Small intestine (tissue), 7 donors: Measurements from ENCODE around the gene RCCD1. TPM values are rescaled to one million over a fixed set of nuclear protein-coding genes. Genes with fewer than 3 reads are reported as not detected.
"Not testable (repeated sequence)": the region's sequence is repeated elsewhere in the genome, so short reads cannot be mapped to it uniquely, and the experiment has no call there.

Experiments
- DNase-seq, 2 donors: peaks; one replicate each; pipeline versions ENCODE4 v3.0.0 to v3.0.0-alpha.2; 2013
- FAIRE-seq: peaks from 2 replicates; lab custom pipeline; 2012; peaks lifted over from hg19 to GRCh38; lab: Jason Lieb, UNC
- H3K27ac ChIP-seq, 3 donors: one replicate each; pipeline ENCODE4 v1.5.1; 2013; ENCODE audit warnings: low read length in 2 of 3, mild to moderate bottlenecking in 2 of 3, control low read depth in 1 of 3, inconsistent platforms in 1 of 3, low read depth in 1 of 3, moderate library complexity in 1 of 3
- H3K27me3 ChIP-seq, 3 donors: one replicate each; pipeline ENCODE4 v1.6.1; 2013; ENCODE audit warnings: low read length in 3 of 3, inconsistent platforms in 1 of 3; ENCODE audit not compliant: control insufficient read depth in 3 of 3, insufficient read depth in 3 of 3
- H3K36me3 ChIP-seq, 3 donors: one replicate each; pipeline ENCODE4 v1.6.1; 2013; ENCODE audit warnings: low read length in 3 of 3, inconsistent platforms in 1 of 3, low read depth in 1 of 3, mild to moderate bottlenecking in 1 of 3, moderate library complexity in 1 of 3; ENCODE audit not compliant: control insufficient read depth in 3 of 3, insufficient read depth in 2 of 3
- H3K4me1 ChIP-seq, 3 donors: one replicate each; pipeline ENCODE4 v1.6.1; 2013; ENCODE audit warnings: low read length in 2 of 3, inconsistent platforms in 1 of 3, low read depth in 1 of 3, mild to moderate bottlenecking in 1 of 3, moderate library complexity in 1 of 3; ENCODE audit not compliant: control insufficient read depth in 3 of 3, insufficient read depth in 2 of 3
- H3K4me3 ChIP-seq, 3 donors: one replicate each; pipeline ENCODE4 v1.5.1; 2013; ENCODE audit warnings: low read length in 3 of 3, control low read depth in 1 of 3, inconsistent platforms in 1 of 3, low read depth in 1 of 3, mild to moderate bottlenecking in 1 of 3, moderate library complexity in 1 of 3
- H3K9me3 ChIP-seq, 2 donors: one replicate each; pipeline ENCODE4 v1.6.1; 2013; ENCODE audit warnings: low read depth in 1 of 2, low read length in 1 of 2; ENCODE audit not compliant: control insufficient read depth in 2 of 2, insufficient read depth in 1 of 2
- WGBS, 3 donors: extraction: QIAGEN DNeasy Blood & Tissue Kit; methylation state at CpG; one replicate each; pipeline ENCODE4 v1.1.7; 2013; 5-methylcytosine and 5-hydroxymethylcytosine counted together
- polyA plus RNA-seq, 4 donors: library from polyadenylated mRNA; stranded (reverse) in 3 of 4; unstranded in 1 of 4; fragments of 200-250 nt in 3 of 4; fragments of 120-200 nt in 1 of 4; gene quantifications; one replicate each; pipeline versions ENCODE4 v1.2.1 to v1.2.3, GENCODE V29; 2013
- donor health status: healthy with polysubstance abuse.
- donor health status: control.
- donor health status: control.
- donor health status: Bipolar disorder and iron deficiency.
- donor health status: healthy.

The RCCD1 gene
- polyA plus RNA-seq, 4 donors, result 4.9 to 20.9 (median 9.7) TPM

DNA sequence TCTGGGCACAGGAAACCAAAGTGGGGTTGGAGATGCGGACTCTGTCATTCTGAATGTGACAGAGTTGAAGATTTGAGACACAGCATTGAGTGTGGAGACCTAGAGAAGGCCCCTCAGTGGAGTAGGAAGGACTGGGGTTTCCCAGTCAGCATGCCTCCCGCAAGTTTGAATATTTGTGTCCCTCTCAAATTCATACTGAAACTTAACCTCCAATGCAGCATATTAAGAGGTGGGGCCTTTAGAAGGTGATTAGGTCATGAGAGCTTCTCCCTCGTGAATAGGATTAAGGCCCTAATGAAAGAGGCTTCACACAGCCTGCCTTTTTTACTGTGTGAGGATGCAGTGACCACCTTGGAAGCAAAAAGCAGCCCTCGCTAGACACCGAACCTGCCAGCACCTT, 30.3 kb upstream of the RCCD1 start:
- DNase-seq (no peak), FAIRE-seq (no peak)
- no peak overlapping the region for H3K4me3 ChIP-seq
- no peak overlapping the region for H3K27ac ChIP-seq
- no peaks in the 10 kb centered on the region for H3K27me3 ChIP-seq
- no peaks in the 10 kb centered on the region for H3K9me3 ChIP-seq
- WGBS, 3 donors, result 68 to 80% (median 74%) methylated on average over 5 of the region's 5 CpGs
- peaks cover 4 to 19% (median 7%) of the 10 kb centered on the region in 3 donors for H3K36me3 ChIP-seq
- no peaks in the 10 kb centered on the region for H3K4me1 ChIP-seq

DNA sequence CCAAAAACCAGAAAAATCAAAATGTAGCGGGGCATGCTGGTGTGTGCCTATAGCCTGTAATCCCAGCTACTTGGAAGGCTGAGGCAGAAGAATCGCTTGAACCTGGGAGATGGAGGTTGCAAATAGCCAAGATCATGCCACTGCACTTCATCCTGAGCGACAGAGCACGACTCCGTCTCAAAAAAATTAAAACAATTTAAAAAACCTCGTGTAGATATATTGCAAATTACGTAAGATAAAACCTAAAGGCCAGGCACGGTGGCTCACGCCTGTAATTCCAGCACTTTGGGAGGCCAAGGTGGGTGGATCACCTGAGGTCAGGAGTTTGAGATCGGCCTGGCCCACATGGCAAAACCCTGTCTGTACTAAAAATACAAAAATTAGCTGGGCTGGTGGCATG, 27.9 kb upstream of the RCCD1 start:
- WGBS, 3 donors, result 93% methylated on average over 10 of the region's 10 CpGs
- H3K4me3 ChIP-seq, DNase-seq, H3K27me3 ChIP-seq, H3K36me3 ChIP-seq, H3K9me3 ChIP-seq, FAIRE-seq, H3K27ac ChIP-seq: not testable (repeated sequence)
- peaks cover 0 to 13% (median 6%) of the 10 kb centered on the region in 3 donors for H3K4me1 ChIP-seq

DNA sequence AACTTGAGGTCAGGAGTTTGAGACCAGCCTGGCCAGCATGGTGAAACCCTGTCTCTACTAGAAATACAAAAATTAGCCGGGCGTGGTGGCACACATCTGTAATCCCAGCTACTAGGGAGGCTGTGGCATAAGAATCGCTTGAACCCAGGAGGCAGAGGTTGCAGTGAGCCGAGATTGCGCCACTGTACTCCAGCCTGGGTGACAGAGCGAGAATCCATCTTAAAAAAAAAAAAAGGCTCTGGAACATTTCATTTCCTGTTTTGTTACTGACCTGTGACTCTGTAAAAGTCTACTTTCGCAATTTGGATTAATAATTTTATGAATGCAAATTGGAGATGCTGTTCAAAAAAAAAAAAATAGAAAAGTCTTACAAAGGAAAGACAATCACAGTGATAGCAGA, 26.6 kb upstream of the RCCD1 start:
- H3K36me3 ChIP-seq, FAIRE-seq, H3K27ac ChIP-seq, H3K9me3 ChIP-seq, H3K4me3 ChIP-seq, DNase-seq, H3K27me3 ChIP-seq: not testable (repeated sequence)
- WGBS, 3 donors, result 93 to 95% (median 94%) methylated on average over 7 of the region's 7 CpGs
- peaks cover 0 to 18% (median 6%) of the 10 kb centered on the region in 3 donors for H3K4me1 ChIP-seq

DNA sequence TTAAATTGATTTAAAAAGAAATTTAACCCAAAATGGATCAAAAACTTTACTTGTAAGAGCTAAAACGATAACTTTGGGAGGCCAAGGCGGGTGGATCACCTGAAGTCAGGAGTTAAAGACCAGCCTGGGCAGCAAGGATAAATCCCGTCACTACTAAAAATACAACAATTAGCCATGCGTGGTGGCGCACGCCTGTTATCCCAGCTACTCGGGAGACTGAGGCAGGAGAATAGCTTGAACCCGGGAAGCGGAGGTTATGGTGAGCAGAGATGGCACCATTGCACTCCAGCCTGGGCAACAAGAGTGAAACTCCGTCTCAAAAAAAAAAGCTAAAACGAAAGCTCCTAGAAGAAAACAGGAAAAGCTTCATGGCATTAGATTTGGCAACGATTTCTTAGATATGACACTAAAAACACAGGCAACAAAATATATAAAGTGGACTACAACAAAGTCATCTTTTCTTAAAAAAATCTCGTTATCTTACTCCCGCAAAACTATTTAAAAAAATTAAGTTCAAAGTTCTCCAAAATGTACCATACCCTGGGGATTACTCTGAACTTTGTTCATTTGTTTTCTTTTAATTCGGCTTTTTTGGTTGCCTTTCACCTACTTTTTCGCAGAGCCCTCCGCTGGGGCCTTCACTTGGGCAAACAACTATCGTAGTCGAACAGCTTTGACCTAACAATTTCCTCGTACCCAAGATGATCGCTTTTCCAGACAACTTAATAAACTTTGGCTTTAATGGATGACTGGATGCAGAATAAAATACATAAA, 25.3 kb upstream of the RCCD1 start:
- no peak for FAIRE-seq
- peak in 1 of 2 donors; percentile 19 for DNase-seq
- H3K9me3 ChIP-seq, result no peaks in the 10 kb centered on the region
- H3K4me3 ChIP-seq, result peak overlapping the region; percentile 33 to 81 (median 57)
- peak overlapping the region; percentile 77 to 97 (median 87) for H3K27ac ChIP-seq
- 23 to 46% (median 28%) methylated on average over 21 of the region's 21 CpGs for WGBS, 3 donors
- no peaks in the 10 kb centered on the region for H3K27me3 ChIP-seq
- peaks cover 0 to 25% (median 7%) of the 10 kb centered on the region in 3 donors for H3K4me1 ChIP-seq
- no peaks in the 10 kb centered on the region for H3K36me3 ChIP-seq

DNA sequence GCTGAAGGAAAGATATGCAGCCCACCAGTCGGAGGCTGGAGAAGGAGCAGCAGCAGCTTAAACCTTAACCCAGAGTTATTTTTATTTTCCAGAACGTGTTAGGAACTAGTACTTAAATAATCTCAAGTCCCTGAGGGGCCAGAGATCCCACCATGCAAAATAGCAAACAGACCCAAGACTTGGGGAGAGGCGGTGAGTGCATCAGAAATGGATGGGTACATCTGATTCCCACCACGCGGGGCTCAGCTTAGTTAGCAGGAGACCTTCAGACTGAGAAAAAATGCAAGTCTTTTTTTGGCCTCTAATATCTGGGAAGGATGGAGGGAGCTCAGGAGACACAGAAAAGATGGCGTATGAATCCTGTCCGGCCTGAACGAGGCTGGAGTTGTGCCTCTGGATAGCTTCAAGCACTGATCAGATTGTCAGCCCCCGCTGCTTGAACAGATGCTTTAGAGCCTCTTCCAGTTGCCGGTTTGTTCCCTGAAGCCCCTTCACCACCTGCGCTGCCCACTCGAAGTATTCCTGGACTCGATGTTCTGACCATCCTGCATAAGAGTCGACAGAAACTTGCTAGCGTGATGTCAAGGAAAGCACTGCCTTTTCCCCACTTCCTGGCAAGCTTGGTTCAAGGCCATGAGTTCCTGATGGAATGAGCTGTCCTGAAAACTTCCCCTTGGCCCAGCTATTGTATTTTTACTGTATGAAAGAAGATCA, 23.7 kb upstream of the RCCD1 start:
- DNase-seq (no peak), FAIRE-seq (no peak)
- H3K4me1 ChIP-seq, result peaks cover 4 to 32% (median 12%) of the 10 kb centered on the region in 3 donors
- H3K27ac ChIP-seq, result peak overlapping the region; percentile 77 to 97 (median 91)
- no peaks in the 10 kb centered on the region for H3K9me3 ChIP-seq
- H3K36me3 ChIP-seq, result no peaks in the 10 kb centered on the region
- peak overlapping the region in 2 of 3 donors; percentile 57 to 81 for H3K4me3 ChIP-seq
- 57 to 61% (median 60%) methylated on average over 15 of the region's 15 CpGs for WGBS, 3 donors
- H3K27me3 ChIP-seq, result no peaks in the 10 kb centered on the region

DNA sequence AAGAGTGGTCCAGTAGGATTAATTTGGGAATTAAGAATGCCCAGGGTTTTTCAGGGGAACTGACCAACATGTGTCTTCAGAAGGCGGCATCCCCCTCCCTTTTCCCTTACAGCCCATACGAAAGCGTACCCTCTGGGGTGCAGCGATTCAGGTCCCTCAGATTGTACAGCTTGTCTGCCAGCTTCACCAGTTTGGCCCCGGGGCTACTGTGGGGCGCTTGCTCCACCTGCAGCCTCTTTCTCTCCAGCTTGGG, 23.2 kb upstream of the RCCD1 start:
- 11 to 24% (median 11%) methylated on average over 4 to 6 of the region's 6 CpGs for WGBS, 3 donors

DNA sequence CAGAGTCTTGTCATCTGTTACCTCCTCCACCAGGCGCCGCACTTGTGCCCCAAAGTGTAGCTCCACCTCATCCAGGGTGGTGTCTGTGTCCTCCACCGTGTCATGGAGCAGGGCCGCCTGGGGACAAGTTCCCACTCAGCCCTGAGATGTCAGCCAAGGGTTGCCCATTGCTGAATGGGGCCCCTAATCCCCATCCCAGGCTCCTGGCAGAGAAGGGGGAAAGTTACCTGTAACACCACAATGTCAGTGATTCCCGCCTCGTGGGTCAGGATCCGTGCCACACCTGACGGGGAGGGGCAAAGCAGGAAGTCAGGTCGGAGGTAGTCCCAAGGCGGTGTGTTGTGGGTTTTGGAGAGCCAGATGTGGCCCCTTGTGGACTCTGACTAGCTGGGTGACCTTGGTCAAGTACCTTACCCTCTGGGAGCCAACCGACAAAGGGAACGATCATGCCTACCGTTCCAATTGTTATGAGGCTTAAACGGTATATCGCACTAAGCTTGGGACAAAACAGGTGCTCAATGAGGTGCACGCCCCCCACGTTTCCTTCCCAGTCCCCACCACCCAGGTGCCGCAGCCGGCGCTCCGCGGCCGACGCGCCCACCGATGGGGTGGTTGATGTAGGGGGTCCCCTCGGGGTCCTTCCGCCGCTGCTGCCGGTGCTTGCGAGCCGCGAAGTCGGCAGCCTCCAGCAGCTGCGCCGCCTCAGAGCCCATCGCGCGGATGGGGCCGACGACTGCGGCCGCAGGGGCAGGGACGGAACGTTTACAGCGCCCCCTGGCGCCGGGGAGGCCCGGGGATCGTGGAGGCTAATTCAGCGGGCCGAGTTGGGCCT, 22.6 kb upstream of the RCCD1 start, which contains the start of gene HDDC3:
HDDC3 (minus strand) TSS at position 722 of the 832 bp plus-strand sequence; CDS start at position 713, 9 bp downstream.
- Histone ChIP-seq H3K27ac (peak within 1 kb of the TSS; percentile 77 to 97 (median 91)), H3K27me3 (no peaks in the 10 kb centered on the region), H3K4me3 (peak within 1 kb of the TSS; percentile 48 to 74 (median 67)), H3K4me1 (peaks cover 6 to 32% (median 15%) of the 10 kb centered on the region in 3 donors), H3K9me3 (no peaks in the 10 kb centered on the region), H3K36me3 (peaks cover 0 to 4% (median 0%) of the 10 kb centered on the region in 3 donors)
- peak; percentile 95 for DNase-seq
- 0 to 1% (median 1%) methylated on average over 39 to 52 of the region's 52 CpGs for WGBS, 3 donors
- FAIRE-seq, result no peak

More for the DNA sequence above, 23.2 kb upstream of the RCCD1 start:
- Histone ChIP-seq H3K4me3 (peak overlapping the region in 2 of 3 donors; percentile 67 to 74), H3K27ac (peak overlapping the region; percentile 77 to 97 (median 91)), H3K27me3 (no peaks in the 10 kb centered on the region), H3K9me3 (no peaks in the 10 kb centered on the region), H3K4me1 (peaks cover 6 to 32% (median 15%) of the 10 kb centered on the region in 3 donors), H3K36me3 (peaks cover 0 to 4% (median 0%) of the 10 kb centered on the region in 3 donors)
- DNase-seq, result no peak
- no peak for FAIRE-seq

DNA sequence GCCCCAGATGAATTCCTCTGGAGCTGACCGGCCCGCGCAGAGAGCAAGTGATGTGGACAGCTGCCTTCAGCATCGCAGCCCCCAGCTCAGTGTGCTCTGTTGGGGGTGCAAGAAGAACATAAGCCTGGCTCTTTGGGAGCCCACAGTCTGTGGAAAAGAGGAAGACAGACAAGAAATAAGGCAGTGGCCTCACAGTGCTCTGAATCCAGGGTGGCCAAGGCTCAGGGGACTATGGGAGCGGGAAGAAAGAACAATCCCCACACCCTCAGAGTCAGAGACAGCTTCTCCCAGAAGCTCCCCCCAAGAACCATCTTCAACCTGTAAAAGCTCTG, 22.1 kb upstream of the RCCD1 start:
- Histone ChIP-seq H3K4me3 (peak overlapping the region in 1 of 3 donors; percentile 67), H3K36me3 (peaks cover 0 to 6% (median 0%) of the 10 kb centered on the region in 3 donors), H3K4me1 (peaks cover 6 to 32% (median 15%) of the 10 kb centered on the region in 3 donors), H3K27ac (peak overlapping the region in 2 of 3 donors; percentile 77 to 97), H3K9me3 (no peaks in the 10 kb centered on the region), H3K27me3 (no peaks in the 10 kb centered on the region)
- DNase-seq (no peak), FAIRE-seq (no peak)
- WGBS, 3 donors, result 14 to 16% (median 16%) methylated on average over 5 of the region's 5 CpGs
